Brain pericyte (primary cell): ENCODE data around the gene SMIM10L2A.
"Not testable (repeated sequence)": the region's sequence is repeated elsewhere in the genome, so short reads cannot be mapped to it uniquely, and the experiment has no call there.

Experiments used
- DNase-seq: peaks from one replicate; pipeline ENCODE4 v3.0.0-alpha.2; 2012; ENCODE audit warnings: low read depth, low spot score

The SMIM10L2A gene

GRCh38 chrX:135422810-135423168, 1.0 kb downstream of the SMIM10L2A start:
- DNase-seq, result not testable (repeated sequence)

GRCh38 chrX:135423173-135423864, 1.6 kb downstream of the SMIM10L2A start:
- not testable (repeated sequence) for DNase-seq

GRCh38 chrX:135424469-135424868, 2.7 kb downstream of the SMIM10L2A start:
- DNase-seq, result no peak

- no peak for DNase-seq
These were observed 3.6 kb downstream of the SMIM10L2A start for GRCh38 chrX:135425026-135425965.

- no peak for DNase-seq
These were observed 7.7 kb downstream of the SMIM10L2A start for GRCh38 chrX:135429429-135429828.

GRCh38 chrX:135431886-135432285, 10.1 kb downstream of the SMIM10L2A start:
- DNase-seq, result no peak

GRCh38 chrX:135432453-135432852, 10.7 kb downstream of the SMIM10L2A start:
- no peak for DNase-seq

GRCh38 chrX:135432881-135433521, 11.3 kb downstream of the SMIM10L2A start:
- DNase-seq, result no peak

- no peak for DNase-seq
These were observed 11.9 kb downstream of the SMIM10L2A start for GRCh38 chrX:135433531-135434257.

GRCh38 chrX:135434258-135435138, 12.8 kb downstream of the SMIM10L2A start:
- DNase-seq, result no peak

- no peak for DNase-seq
These were observed 13.6 kb downstream of the SMIM10L2A start for GRCh38 chrX:135435139-135435922.

GRCh38 chrX:135435933-135436332, 14.2 kb downstream of the SMIM10L2A start:
- no peak for DNase-seq

- DNase-seq, result no peak
These were observed 14.7 kb downstream of the SMIM10L2A start for GRCh38 chrX:135436456-135436855.

- no peak for DNase-seq
These were observed 15.5 kb downstream of the SMIM10L2A start for GRCh38 chrX:135436966-135437866.

- DNase-seq, result no peak
These were observed 16.4 kb downstream of the SMIM10L2A start for GRCh38 chrX:135437867-135438733.

- DNase-seq, result no peak
These were observed 16.9 kb downstream of the SMIM10L2A start for GRCh38 chrX:135438734-135439043.

GRCh38 chrX:135449637-135450550, 28.1 kb downstream of the SMIM10L2A start:
- DNase-seq, result no peak
